AG08396 (cell line): ENCODE data around the gene RPS15A.

Experiments
- DNase-seq: peaks from one replicate; pipeline ENCODE4 v3.0.0; 2012; ENCODE audit warnings: low spot score, mixed read lengths

Gene RPS15A

GRCh38 chr16:18789850-18790706, at the start of gene RPS15A:
TSS of gene RPS15A (minus strand) at chr16:18790334. CDS start at chr16:18789113, 1,221 bp downstream.
- peak; percentile 96 for DNase-seq

- DNase-seq: no peak
Measured at GRCh38 chr16:18839555-18839954, 49.4 kb upstream of the RPS15A start.

GRCh38 chr16:18836702-18837101, 46.6 kb upstream of the RPS15A start:
- DNase-seq: no peak

GRCh38 chr16:18834864-18835263, 44.7 kb upstream of the RPS15A start:
- DNase-seq: no peak

- no peak for DNase-seq
Measured at GRCh38 chr16:18833707-18834505, 43.8 kb upstream of the RPS15A start.

- no peak for DNase-seq
Measured at GRCh38 chr16:18832613-18833012, 42.5 kb upstream of the RPS15A start.

- no peak for DNase-seq
Measured at GRCh38 chr16:18832006-18832405, 41.9 kb upstream of the RPS15A start.

- DNase-seq: no peak
Measured at GRCh38 chr16:18829251-18829650, 39.1 kb upstream of the RPS15A start.

- DNase-seq: no peak
Measured at GRCh38 chr16:18827890-18828289, 37.8 kb upstream of the RPS15A start.

GRCh38 chr16:18816286-18816685, 26.2 kb upstream of the RPS15A start:
- no peak for DNase-seq

- no peak for DNase-seq
Measured at GRCh38 chr16:18811925-18812324, 21.8 kb upstream of the RPS15A start.

GRCh38 chr16:18809165-18809564, 19.0 kb upstream of the RPS15A start:
- DNase-seq: no peak

- DNase-seq: no peak
Measured at GRCh38 chr16:18805257-18805773, 15.2 kb upstream of the RPS15A start.

- no peak for DNase-seq
Measured at GRCh38 chr16:18804540-18804939, 14.4 kb upstream of the RPS15A start.

GRCh38 chr16:18803569-18804462, 13.7 kb upstream of the RPS15A start:
- no peak for DNase-seq

- DNase-seq: no peak
Measured at GRCh38 chr16:18802767-18803343, 12.7 kb upstream of the RPS15A start.

GRCh38 chr16:18801145-18801972, 11.2 kb upstream of the RPS15A start, which contains the start of gene ARL6IP1:
TSS of gene ARL6IP1 (minus strand) at chr16:18801549. CDS start at chr16:18801466, 83 bp downstream.
- peak; percentile 98 for DNase-seq

GRCh38 chr16:18800775-18801144, 10.6 kb upstream of the RPS15A start:
- peak; percentile 26 for DNase-seq

- no peak for DNase-seq
Measured at GRCh38 chr16:18800293-18800692, 10.2 kb upstream of the RPS15A start.

- no peak for DNase-seq
Measured at GRCh38 chr16:18799500-18799899, 9.4 kb upstream of the RPS15A start.
